GM18507 (cell line): ENCODE measurements around the gene RIMOC1.
A peak's percentile ranks its signal among the peaks of the same experiment; 100 is the strongest.

Experiments
- DNase-seq: peaks from one replicate; pipeline ENCODE4 v3.0.0; 2011; ENCODE audit warnings: low read depth; ENCODE audit not compliant: insufficient read length; ENCODE audit errors: extremely low spot score
- FAIRE-seq: peaks from 2 replicates; lab custom pipeline; 2011; peaks lifted over from hg19 to GRCh38; lab: Jason Lieb, UNC

RIMOC1 gene, protein sequence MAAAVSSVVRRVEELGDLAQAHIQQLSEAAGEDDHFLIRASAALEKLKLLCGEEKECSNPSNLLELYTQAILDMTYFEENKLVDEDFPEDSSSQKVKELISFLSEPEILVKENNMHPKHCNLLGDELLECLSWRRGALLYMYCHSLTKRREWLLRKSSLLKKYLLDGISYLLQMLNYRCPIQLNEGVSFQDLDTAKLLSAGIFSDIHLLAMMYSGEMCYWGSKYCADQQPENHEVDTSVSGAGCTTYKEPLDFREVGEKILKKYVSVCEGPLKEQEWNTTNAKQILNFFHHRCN

DNA sequence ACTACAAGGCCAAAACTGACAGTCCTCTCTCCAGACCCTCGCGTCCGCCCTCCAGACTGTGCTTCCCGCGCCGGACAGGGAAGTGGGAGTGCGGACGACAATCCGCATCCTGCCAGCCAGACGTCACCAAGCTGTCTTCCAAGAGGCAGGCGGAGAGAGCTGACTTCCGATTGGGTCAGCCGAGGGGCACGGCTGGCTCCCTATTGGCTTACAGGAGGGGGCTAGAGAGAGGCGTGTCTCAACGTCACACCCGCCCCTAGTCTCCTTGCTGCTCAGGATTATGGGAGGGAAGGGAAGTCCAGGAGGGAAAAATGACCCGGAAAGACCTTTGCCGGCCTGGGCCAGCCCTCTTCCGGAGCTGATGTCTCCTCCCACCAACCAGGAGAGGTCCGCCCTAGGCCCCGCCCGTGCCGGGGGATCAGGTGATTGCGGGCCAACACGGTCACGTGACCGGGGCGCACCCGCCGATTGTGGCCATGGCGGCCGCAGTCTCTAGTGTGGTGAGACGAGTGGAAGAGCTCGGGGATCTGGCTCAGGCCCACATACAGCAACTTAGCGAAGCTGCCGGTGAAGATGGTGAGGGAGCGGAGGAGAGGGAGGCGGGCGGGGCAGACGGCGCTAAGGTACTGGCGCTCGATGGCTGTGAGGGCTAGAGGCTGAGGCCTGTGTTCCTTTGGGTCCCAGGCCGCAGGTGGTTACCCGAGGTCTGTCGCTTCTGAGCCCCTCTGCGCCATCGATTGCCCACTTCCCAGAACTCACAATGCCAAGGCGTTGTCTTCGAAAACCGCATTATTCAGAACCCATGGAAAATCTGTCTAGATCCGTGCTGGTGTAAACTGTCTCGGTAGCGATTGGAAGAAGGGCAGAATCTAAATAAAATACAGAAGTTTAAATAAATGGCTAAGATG, at the start of gene RIMOC1:
RIMOC1 (plus strand) TSS at position 453 of the 908 bp plus-strand sequence; CDS start at position 477, 24 bp downstream.
- peak; percentile 92 for DNase-seq
- peak; percentile 100 for FAIRE-seq

DNA sequence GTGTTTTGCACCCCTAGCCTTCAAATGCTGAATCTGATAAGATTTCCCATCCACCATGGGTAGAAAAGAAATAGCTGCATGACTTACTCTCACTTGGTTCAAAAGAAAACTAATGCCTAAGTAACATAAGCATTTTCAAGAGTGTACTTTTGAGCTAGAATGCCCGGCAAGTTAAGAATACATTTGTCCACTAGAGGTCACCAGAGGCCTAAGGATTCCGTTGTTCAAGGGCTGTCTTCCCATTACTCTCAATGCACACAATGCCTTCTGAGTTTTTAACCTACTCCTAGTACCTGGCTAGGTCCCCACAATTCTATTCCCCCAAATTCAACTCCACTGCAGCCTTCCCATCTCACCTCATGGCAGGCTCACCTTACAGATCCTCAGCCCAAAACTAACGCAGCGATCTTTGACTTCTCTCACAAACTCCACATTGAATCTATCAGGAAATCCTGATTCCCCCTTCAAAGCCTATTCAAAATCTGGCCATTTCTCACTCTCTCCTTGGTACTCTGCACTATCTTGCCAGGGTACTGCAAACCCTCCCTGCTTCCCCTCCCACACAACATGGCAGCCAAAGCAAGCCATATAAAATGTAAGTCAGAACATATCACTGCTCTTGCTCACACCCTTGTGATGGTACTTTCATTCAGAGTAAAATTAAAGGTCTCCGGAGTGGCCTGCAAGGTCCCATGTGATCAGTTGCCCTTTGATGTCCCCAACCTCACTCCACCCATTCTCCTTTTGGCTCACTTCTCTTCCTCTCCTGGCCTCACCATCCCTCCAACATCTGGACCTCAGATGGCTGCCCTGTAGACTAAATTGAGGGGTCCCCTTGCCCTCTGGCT, 47.3 kb upstream of the RIMOC1 start:
- peak; percentile 92 for FAIRE-seq

DNA sequence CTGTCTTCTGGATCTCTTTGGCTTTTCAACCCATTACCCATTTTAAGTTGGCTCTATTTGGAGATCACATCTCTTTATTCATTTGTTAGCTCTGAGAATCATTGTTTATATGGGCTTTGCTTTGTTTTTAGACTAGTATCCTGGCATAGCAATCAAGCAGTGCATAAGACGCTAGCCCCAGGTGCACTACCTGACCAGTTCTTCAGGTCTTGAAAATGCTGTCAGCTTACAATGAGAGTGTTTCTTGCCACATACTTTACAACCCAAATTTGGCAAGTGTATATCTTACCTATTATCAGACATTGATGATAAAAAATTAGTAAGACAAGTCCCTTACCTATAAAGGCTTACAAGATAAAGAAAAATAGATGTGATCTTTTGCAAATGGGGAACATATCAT, 46.2 kb upstream of the RIMOC1 start:
- FAIRE-seq (no peak), DNase-seq (no peak)

More for the DNA sequence above, 47.3 kb upstream of the RIMOC1 start:
- DNase-seq, result no peak

DNA sequence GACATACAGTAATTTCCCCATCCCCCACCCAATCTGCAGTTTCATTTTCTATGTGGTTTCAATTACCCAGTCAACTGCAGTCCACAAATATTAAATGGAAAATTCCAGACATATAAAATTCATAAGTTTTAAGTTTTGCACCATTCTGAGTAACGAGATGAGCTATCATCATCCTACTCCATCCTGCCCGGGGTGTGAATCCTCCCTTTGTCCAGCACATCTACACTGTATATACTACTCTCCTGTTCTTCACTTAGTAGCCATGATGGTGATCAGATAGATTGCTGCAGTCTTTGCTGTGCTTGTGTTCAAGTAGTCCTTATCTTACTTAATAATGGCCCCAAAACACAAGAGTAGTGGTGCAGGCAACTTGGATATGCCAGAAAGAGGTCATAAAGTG, 45.3 kb upstream of the RIMOC1 start:
- FAIRE-seq (no peak), DNase-seq (no peak)

DNA sequence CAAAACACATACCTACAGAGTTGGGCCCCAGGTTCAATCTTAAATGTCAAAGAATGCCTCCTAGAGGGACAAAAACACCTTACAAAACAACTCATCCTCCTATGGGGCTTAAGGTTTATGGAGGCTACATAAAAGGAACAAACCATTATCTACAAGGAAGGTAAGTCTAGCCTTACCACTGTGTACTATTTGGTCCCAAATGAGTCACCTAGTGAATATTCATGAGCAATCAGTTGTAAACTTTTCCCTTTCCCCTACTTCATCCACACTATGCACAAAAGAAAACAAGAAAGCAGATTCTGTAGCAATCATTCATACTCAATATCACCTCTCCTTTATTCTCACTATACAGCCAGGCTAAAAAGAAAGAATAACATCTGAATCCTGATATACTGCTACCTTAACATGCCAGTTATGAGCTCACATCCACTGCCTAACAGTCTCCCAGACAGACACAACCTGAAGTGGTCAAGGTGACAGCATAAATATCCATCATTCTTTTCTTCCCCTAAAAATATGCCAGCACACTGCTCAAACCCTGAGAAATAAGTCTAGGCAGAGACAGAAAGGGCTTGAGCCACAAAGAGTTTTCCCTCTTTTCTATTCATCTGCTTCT, 40.2 kb upstream of the RIMOC1 start:
- DNase-seq (no peak), FAIRE-seq (peak; percentile 42)

DNA sequence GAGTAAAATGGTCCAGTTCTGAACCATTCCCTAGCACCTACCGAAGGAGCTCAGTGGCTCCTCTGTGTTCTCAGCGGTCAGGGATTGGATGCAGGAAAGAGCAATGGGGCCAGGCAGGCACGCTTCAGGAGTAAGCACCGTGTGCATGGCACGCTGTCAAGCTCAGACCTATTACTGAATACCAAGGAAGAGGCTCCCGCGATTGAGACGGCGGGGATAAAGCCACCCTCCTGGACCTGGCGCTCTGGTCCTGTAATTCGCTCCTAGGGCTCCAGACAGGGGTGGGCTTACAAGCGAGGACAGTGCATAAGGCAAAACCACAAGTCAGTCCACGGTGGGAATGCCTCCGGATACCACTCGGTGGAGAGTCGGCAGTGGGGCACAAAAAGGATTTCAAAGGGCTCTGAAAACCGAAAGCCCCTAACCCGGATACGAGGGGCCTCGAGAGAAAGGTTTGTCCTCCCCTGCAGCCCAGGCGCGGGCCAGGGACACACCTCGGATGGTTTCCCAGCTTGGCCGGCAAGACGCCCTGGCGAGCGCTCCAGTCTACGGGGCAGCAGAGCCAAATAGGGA, 34.9 kb upstream of the RIMOC1 start:
- FAIRE-seq (no peak), DNase-seq (no peak)

DNA sequence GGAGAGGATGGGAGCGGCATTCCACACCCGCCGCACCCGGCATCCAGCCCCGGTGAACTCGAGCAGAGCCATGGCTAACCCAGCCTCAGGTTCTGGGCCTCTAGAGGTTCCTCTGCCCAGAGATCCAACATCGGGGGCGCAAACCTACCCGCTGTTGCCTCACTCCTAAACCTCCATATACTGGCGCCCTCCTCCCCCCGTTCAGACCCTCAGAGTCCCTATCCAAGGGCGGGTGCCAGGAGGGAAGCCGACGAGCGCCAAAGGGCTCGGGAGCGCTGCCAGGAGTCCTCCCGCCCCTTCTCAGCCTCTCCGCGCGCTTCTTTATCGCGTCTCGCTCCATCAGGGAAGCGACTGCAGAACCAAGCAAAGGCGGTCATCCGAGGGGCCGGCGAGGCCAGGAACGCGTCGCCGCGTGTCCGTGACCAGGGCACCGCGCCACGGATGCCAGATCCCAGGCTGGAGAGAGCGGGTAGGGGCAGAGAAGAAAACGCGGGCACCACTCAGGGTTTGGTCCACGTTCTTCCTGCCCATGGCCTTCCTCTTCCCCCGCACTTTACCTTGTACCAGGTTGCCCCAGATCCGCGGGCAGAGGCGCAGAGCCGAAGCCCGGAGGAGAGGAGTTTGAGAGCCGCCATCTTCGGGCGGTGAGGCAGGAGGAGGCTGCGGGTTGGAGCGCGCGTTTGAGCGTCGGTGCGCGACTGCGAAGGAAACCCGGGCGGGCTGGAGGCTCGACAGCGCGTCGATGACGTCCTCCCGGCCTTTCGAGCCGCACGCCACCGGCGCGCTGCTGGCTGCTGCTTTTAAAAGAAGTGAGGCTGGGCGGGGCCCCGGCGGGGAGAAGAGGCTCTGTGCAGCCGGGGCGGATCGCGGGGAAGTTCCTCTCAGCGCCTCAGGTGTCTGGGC, 34.2 kb upstream of the RIMOC1 start, which contains the start of gene OXCT1:
OXCT1 (minus strand) TSS at position 702 of the 903 bp plus-strand sequence; CDS start at position 635, 67 bp downstream.
- peak; percentile 96 for FAIRE-seq
- DNase-seq, result peak; percentile 78

DNA sequence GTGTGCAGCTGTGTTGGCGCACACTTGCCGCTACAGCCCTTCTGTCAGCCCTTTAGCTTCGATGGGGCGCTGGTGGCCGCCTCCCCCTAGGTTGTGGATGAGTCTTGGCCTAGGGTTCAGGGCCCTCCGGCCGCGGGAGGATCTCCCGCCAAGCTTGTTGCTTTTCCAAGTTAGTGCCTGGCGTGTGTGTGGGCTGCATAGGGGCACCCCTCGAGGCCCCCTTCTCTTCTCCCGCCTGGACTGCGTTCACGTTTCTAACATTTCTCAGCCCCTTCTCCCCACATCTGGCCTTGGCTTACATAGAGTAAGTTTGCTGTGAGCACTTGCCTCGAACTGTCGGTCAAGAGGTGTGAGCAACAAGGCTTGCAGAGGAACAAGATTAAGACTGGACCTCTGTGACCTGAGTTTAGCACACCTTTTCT, 33.5 kb upstream of the RIMOC1 start:
- FAIRE-seq, result no peak
- no peak for DNase-seq

DNA sequence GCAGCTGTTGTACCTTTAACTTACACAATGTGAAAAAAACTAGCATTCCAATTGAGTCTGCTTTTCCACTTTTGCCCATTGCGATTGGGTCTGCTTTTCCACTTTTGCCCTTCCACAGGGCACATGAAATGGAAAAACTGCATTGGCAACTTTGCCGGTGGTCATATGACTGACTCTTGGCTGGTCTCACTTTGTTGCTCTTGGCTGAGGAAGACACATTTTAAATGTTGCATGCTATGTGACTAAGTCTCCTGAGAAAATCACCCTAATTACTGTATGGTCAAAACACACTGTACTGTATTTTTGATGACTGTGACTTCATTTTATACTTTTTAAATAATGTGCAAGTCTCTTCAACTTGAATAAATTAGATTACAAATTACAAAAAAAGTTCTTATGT, 32.3 kb upstream of the RIMOC1 start:
- FAIRE-seq (no peak), DNase-seq (no peak)

DNA sequence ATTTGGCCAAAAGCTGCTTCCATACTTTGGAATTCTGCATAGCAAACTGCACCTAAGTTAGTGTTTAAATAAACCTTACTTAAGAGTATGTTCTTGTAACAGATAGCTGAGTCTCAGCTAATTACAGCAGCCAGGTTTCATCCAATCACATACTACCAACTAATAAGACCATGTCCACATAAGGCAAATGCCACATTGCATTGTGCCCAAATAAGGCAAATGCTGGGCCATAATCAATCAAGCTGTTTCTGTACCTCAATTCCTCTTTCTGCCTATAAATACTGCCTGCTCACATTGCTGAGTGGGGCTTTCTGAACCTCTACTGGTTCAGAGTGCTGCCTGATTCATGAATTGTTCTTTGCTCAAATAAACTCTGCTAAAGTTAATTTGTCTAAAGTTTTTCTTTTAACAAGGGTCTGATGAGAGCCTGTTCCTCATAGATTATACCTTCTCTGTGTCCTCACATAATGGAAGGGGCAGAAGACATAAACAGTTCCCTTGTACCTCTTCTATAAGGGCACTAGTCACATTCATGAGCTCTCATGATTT, 29.6 kb upstream of the RIMOC1 start:
- peak; percentile 66 for FAIRE-seq
- DNase-seq, result no peak

DNA sequence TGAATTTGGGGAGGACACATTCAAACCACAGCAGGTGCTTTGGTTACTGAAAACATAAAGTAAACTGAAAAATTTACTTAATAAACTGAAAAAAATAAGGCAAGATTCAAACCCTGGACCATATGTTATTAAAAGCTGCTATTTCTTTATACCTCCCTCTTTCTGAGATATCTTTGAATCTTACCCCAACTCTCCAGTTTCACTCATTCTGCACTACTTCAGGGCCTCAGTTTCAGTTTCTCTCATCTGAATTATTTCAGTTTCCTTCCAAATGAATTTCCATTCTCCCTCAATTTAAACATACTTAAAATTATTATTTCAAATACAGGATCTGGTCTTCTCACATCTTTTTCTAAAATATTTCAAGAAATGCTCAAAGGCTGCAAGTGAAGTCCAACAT, 29.0 kb upstream of the RIMOC1 start:
- DNase-seq, result no peak
- FAIRE-seq, result peak; percentile 73

DNA sequence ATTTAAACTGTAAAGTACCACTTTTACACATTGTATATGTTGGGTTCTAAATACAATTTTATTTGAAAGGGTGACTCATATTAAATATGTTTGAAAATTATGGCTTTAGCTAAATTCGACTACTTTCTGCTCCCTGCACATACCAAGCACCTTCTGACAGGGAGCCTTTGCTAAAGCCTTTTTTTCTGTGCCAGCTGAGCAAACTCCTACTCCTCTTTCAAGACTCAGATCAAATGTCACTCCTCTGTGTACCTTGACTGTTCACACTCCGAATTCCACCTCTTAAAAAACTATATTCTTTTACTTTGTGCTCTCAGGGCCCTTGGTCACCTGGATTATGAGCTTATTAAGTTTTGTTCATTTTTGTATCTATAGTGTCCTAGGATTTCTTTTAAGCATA, 27.5 kb upstream of the RIMOC1 start:
- no peak for DNase-seq
- no peak for FAIRE-seq

DNA sequence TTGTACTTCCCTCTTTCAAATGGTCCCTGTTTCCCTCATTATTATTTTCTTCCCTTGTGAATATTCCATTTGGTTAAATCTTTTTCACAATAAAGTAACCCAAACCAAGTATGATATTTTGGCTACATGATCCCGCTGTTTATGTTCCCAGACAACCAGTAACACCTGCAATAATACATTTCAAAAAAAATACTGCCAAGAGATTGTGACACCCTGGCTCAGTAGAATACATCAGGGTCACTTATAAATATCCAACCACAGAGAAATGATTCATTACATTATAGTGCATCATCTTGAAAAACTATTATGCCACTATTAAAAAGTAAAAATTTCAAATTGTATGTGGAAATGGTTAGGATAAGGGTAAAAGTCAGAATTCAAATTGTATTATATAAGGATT, 26.7 kb upstream of the RIMOC1 start:
- DNase-seq, result no peak
- FAIRE-seq, result no peak

DNA sequence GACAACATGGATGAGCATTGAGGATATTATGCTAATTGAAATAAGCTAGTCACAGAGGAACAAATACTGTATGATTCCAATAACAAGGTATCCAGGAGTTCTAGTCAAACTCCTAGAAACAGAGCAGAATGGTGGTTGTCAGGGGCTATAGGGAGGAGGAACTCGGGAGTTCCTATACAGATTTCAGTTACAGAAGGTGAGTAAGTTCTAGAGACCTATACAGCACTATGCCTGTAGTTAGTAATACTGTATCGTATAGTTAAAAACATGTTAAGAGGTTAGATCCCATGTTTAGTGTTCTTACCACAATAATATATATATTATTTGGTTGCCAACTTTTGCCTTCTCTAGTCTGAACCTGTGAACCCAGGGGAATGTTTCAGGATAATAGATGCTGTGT, 26.0 kb upstream of the RIMOC1 start:
- no peak for DNase-seq

DNA sequence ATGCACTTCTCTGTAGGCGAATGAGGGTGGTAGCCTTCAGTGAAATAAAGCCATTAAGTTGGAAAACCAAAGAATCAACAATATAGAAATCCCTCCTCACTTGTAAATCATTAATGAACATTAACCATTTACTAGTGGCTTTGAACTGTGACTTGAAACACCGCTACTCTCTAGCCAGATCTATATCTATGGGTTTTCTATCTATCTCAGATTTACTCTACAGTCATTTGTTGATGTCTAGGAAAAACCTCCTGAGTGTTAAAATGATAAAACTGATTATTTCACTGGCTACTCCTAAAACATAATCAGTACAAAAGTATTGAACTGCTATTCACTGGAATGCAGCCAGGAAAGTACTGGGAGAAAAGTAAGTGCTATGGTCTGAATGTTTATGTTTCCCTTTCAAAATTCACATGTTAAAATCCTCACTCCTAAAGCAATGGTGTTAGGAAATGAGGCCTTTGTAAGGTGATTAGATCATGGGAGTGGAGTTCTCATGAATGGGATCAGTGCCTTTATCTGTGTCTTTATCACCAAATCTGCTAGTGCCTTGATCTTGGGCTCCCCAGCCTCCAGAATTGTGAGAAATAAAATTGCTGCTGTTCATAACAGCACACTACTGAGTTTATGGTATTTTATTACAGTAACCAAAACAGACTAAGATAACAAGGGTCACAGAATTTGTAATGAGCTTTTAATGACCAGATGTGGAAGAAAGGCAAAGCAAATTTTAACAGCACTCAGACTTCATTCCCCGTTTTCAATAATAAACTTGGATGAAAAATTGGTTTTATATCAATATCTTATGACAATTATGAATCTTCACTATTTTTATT, 25.3 kb upstream of the RIMOC1 start:
- DNase-seq (no peak), FAIRE-seq (peak; percentile 76)

More for the DNA sequence above, 26.0 kb upstream of the RIMOC1 start:
- FAIRE-seq, result no peak

DNA sequence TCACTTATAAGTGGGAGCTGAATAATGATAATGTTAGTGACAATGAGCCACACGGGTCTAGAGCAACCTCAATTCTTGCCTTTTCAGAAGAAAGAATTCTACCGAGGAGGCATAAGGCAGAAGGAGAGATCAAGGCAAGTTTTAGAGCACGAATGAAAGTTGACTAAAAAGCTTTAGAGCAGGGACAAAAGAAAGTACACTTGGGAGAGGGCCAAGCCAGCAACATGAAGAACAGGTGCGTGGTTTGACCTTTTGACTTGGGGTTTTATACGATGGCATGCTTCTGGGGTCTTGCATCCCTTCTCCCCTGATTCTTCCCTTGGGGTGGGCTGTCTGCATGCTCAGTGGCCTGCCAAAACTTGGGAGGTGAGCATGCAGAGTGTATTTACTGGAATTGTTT, 21.4 kb upstream of the RIMOC1 start:
- DNase-seq (no peak), FAIRE-seq (no peak)

DNA sequence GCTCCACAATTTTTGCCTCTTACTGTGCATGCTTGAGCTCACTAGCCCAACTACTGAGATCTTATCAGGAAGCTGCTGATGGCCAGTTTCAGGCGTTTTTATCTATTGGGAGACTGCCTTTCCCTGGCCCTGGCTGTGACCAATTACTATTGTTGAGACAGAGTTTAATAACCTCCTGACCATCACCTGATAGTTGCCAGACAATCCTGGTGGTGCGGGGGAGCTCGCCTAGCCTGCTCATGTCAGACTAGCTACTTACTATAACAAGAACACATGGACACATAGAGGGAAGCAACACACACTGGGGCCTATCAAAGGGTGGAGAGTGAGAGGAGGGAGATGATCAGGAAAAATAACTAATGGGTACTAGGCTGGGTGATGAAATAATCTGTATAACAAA, 20.9 kb upstream of the RIMOC1 start:
- DNase-seq (no peak), FAIRE-seq (no peak)
